Spleen (tissue), 11 donors: ENCODE results near the gene TAAR5. TPM values are rescaled to one million over a fixed set of nuclear protein-coding genes. Genes with fewer than 3 reads are reported as not detected.
"Not testable (repeated sequence)": the region's sequence is repeated elsewhere in the genome, so short reads cannot be mapped to it uniquely, and the experiment has no call there.

ENCODE experiments used
- DNase-seq: peaks from one replicate; pipeline ENCODE4 v3.0.0-alpha.2; 2020
- H3K27ac ChIP-seq, 8 donors: fragments of 200-600 bp; sonication (generic) in 7 of 8; 1 replicate in 4 of 8; 2 replicates in 4 of 8; pipeline versions ENCODE4 v1.5.0 to v1.8.0; 2016 to 2021; ENCODE audit warnings: inconsistent platforms in 4 of 8, mild to moderate bottlenecking in 4 of 8, moderate library complexity in 1 of 8
- H3K27me3 ChIP-seq, 7 donors: fragments of 200-600 bp; sonication (generic) in 6 of 7; replicated peaks in 1 of 7; 1 replicate in 4 of 7; 2 replicates in 3 of 7; pipeline versions ENCODE4 v1.5.0 to v1.8.0; 2016 to 2021; ENCODE audit warnings: inconsistent platforms in 3 of 7, mild to moderate bottlenecking in 1 of 7
- H3K36me3 ChIP-seq, 6 donors: fragments of 200-600 bp; sonication (generic) in 5 of 6; 1 replicate in 4 of 6; 2 replicates in 2 of 6; pipeline versions ENCODE4 v1.5.0 to v1.8.0; 2016 to 2021; ENCODE audit warnings: inconsistent platforms in 2 of 6
- H3K4me1 ChIP-seq, 6 donors: fragments of 200-600 bp; sonication (generic) in 5 of 6; 1 replicate in 3 of 6; 2 replicates in 3 of 6; pipeline versions ENCODE4 v1.5.0 to v1.8.0; 2016 to 2021; ENCODE audit warnings: inconsistent platforms in 3 of 6
- H3K4me3 ChIP-seq, 8 donors: fragments of 200-600 bp; sonication (generic) in 7 of 8; 1 replicate in 4 of 8; 2 replicates in 4 of 8; pipeline versions ENCODE4 v1.5.0 to v1.8.0; 2016 to 2021; ENCODE audit warnings: inconsistent platforms in 4 of 8, mild to moderate bottlenecking in 4 of 8, moderate library complexity in 2 of 8
- H3K9me3 ChIP-seq, 8 donors: fragments of 200-600 bp; sonication (generic) in 7 of 8; 1 replicate in 4 of 8; 2 replicates in 4 of 8; pipeline versions ENCODE4 v1.5.0 to v1.8.0; 2016 to 2021; ENCODE audit warnings: inconsistent platforms in 4 of 8
- CTCF ChIP-seq, 11 experiments: fragments of 200-600 bp in 7 of 11; fragments of 450-650 bp in 4 of 11; sonication (generic) in 4 of 11; IDR thresholded peaks in 8 of 11; conservative IDR thresholded peaks in 3 of 11; 1 replicate in 7 of 11; 2 replicates in 4 of 11; pipeline versions ENCODE4 v1.4.0 to v1.8.0; 2016 to 2021; ENCODE audit warnings: antibody characterized with exemption in 11 of 11, inconsistent platforms in 4 of 11, mild to moderate bottlenecking in 1 of 11
- POLR2A ChIP-seq, 3 donors: fragments of 450-650 bp; IDR thresholded peaks; one replicate each; pipeline ENCODE4 v1.5.1; 2017; ENCODE audit warnings: antibody characterized with exemption in 3 of 3, mild to moderate bottlenecking in 1 of 3
- POLR2AphosphoS5 ChIP-seq, 3 donors: sonication (generic); formaldehyde crosslinking; IDR thresholded peaks; one replicate each; pipeline ENCODE4 v1.5.1; 2017; ENCODE audit warnings: antibody characterized with exemption in 3 of 3
- WGBS, 5 donors: extraction: QIAGEN DNeasy Blood & Tissue Kit in 3 of 5; methylation state at CpG; one replicate each; pipeline versions ENCODE4 v1.1.5 to v1.1.7; 2013 to 2018; 5-methylcytosine and 5-hydroxymethylcytosine counted together
- intact Hi-C: fragments of 100-400 bp; cut with DNase I; formaldehyde crosslinking; loops from one replicate; pipeline ENCODE4 v1.15.0; 2023; ENCODE audit warnings: low total_unique reads
- polyA plus RNA-seq, 3 donors: library from polyadenylated mRNA; stranded (reverse); fragments of 200-250 nt; gene quantifications; one replicate each; pipeline ENCODE4 v1.2.1, GENCODE V29; 2013
- total RNA-seq, 7 donors: library from RNA; depleted of rRNA in 3 of 7; stranded (reverse); fragments of >200 nt in 3 of 7; fragmentation: NEBNext Ultra II Directional in 4 of 7; extraction: Animal tissue kit (Norgen Biotek cat#: 25700) in 4 of 7; gene quantifications; one replicate each; pipeline versions ENCODE4 v1.1.0 to v1.2.1, GENCODE V29; 2016 to 2021
- donor health status: healthy with polysubstance abuse.
- donor health status: DM: no; HTN: no; CAD: no; lungs with moderate emphysema.
- donor health status: DM: no; HTN: no; CAD: no.
- donor health status: Bipolar disorder and iron deficiency.
- donor health status: healthy.
- donor health status: DM: no; HTN: no; CAD: no.
- donor health status: DM: yes; HTN: yes; CAD: no.

The TAAR5 gene
- total and polyA plus RNA-seq, 10 donors = 0.10 TPM; not detected in 9

- Histone ChIP-seq H3K4me3 (no peak overlapping the region), H3K4me1 (no peaks in the 10 kb centered on the region), H3K27ac (no peak overlapping the region), H3K36me3 (no peaks in the 10 kb centered on the region), H3K27me3 (no peaks in the 10 kb centered on the region), H3K9me3 (no peaks in the 10 kb centered on the region)
- intact Hi-C loops = no loop called here
- no peak for TF ChIP-seq POLR2AphosphoS5 (IDR thresholded peaks at IDR 0.05)
- no peak for TF ChIP-seq POLR2A (IDR thresholded peaks at IDR 0.05)
- TF ChIP-seq CTCF (IDR thresholded peaks at IDR 0.05 in 8 of 11, conservative IDR thresholded peaks at IDR 0.05 in 3 of 11) = no peak
- no peak for DNase-seq
- WGBS, 5 donors = 55 to 83% (median 68%) methylated on average over 4 of the region's 4 CpGs
Observed at GRCh38 chr6:132569170-132569569, 20.4 kb downstream of the TAAR5 start.

- intact Hi-C loops = no loop called here
- Histone ChIP-seq H3K9me3 (no peaks in the 10 kb centered on the region), H3K27me3 (no peaks in the 10 kb centered on the region), H3K27ac (no peak overlapping the region), H3K36me3 (no peaks in the 10 kb centered on the region), H3K4me1 (no peaks in the 10 kb centered on the region), H3K4me3 (no peak overlapping the region)
- TF ChIP-seq CTCF (IDR thresholded peaks at IDR 0.05 in 8 of 11, conservative IDR thresholded peaks at IDR 0.05 in 3 of 11) (no peak), POLR2A (IDR thresholded peaks at IDR 0.05) (no peak), POLR2AphosphoS5 (IDR thresholded peaks at IDR 0.05) (no peak)
- WGBS, 5 donors = 54 to 68% (median 66%) methylated on average over 6 of the region's 6 CpGs
- DNase-seq = no peak
Observed at GRCh38 chr6:132568611-132569010, 20.9 kb downstream of the TAAR5 start.

- 65 to 84% (median 76%) methylated on average over 1 of the region's 1 CpG for WGBS, 5 donors
- Histone ChIP-seq H3K27me3 (no peaks in the 10 kb centered on the region), H3K27ac (no peak overlapping the region), H3K9me3 (no peaks in the 10 kb centered on the region), H3K4me1 (no peaks in the 10 kb centered on the region), H3K4me3 (no peak overlapping the region), H3K36me3 (no peaks in the 10 kb centered on the region)
- no peak for DNase-seq
- intact Hi-C loops = no loop called here
- TF ChIP-seq POLR2A (IDR thresholded peaks at IDR 0.05) = no peak
- TF ChIP-seq CTCF (IDR thresholded peaks at IDR 0.05 in 8 of 11, conservative IDR thresholded peaks at IDR 0.05 in 3 of 11) = no peak
- TF ChIP-seq POLR2AphosphoS5 (IDR thresholded peaks at IDR 0.05) = no peak
Observed at GRCh38 chr6:132567566-132567965, 22.0 kb downstream of the TAAR5 start.

GRCh38 chr6:132566404-132566803 lies 23.1 kb downstream of the TAAR5 start:
- WGBS, 5 donors = 87 to 93% (median 89%) methylated on average over 6 of the region's 6 CpGs
- Histone ChIP-seq H3K36me3 (no peaks in the 10 kb centered on the region), H3K27ac (no peak overlapping the region), H3K4me1 (no peaks in the 10 kb centered on the region), H3K27me3 (no peaks in the 10 kb centered on the region), H3K9me3 (no peaks in the 10 kb centered on the region), H3K4me3 (no peak overlapping the region)
- TF ChIP-seq POLR2A (IDR thresholded peaks at IDR 0.05) (no peak), POLR2AphosphoS5 (IDR thresholded peaks at IDR 0.05) (no peak), CTCF (IDR thresholded peaks at IDR 0.05 in 8 of 11, conservative IDR thresholded peaks at IDR 0.05 in 3 of 11) (no peak)
- intact Hi-C loops = no loop called here
- DNase-seq = no peak

GRCh38 chr6:132560087-132560486 lies 29.5 kb downstream of the TAAR5 start:
- H3K4me1 ChIP-seq, intact Hi-C loops, H3K36me3 ChIP-seq, DNase-seq, H3K9me3 ChIP-seq, H3K27me3 ChIP-seq, H3K27ac ChIP-seq, H3K4me3 ChIP-seq: not testable (repeated sequence)
- 67 to 73% (median 72%) methylated on average over 3 of the region's 3 CpGs for WGBS, 5 donors
